ENCODE data around the gene TBC1D7.
A peak's percentile ranks its signal among the peaks of the same experiment; 100 is the strongest.

The TBC1D7 gene
- 9.2 to 14.7 (median 10.1) reads per million in 4 experiments for total RNA-seq

GRCh38 chr6:13328076-13328874 lies at the start of gene TBC1D7:
TBC1D7 (minus strand) TSS chr6:13328537; CDS start chr6:13326898, 1,639 bp downstream.
- DNase-seq, result peak; percentile 88

DNA sequence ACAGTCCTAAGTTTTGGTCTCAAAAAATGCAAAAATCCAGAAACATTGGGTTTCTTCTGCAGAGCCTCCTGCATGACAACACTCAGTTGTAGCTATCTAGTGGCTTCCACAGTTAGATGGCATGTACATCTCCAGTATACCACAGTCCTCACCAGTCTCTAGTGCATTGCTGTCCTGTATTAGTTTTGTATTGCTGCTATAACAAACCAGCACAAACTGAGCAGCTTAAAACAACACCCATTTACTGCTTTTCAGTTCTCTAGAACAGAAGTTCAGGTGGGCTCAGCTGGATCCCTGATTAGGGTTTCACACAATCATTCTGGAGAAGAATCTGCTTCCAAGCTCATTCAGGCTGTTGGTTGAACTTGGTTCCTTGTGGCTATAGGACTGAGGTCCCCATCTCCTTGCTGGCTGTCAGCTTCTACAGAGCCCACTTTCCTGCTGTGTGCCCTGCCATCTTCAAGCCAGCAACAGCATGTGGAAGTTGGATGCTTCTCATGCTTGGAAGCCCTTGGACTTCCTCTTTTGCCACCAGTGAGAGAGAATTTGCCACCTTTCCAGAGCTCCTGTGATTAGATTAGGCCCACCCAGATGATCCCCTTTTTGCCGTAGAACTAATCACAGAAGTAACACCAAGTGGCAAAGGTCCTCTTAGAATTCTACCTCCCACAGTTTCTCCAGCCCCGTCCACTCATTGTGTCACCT lies 48.9 kb upstream of the TBC1D7 start:
- DNase-seq, result no peak

- no peak for DNase-seq
These were observed 47.1 kb upstream of the TBC1D7 start for GRCh38 chr6:13375360-13375878.

- no peak for DNase-seq
These were observed 45.6 kb upstream of the TBC1D7 start for GRCh38 chr6:13373919-13374318.

DNA sequence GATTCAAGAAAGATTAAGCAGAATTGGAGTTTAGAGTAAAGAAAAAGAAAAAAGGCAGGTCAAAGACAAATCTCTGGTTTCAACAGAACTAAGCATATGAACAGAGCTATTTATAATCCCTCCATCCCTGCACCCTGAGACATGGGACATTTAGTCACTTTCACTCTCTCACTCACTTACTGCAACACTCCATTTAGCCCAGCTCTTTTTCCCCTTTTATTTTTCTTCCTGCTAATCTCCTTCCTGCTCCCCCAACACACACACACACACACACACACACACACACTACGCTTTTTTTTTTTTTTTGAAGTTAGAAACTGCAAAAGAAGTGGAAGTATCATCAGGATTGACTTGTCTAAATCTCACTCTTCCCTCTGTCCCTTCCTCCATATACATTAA lies 45.1 kb upstream of the TBC1D7 start:
- no peak for DNase-seq

GRCh38 chr6:13372688-13373487 lies 44.6 kb upstream of the TBC1D7 start:
- DNase-seq, result no peak

DNA sequence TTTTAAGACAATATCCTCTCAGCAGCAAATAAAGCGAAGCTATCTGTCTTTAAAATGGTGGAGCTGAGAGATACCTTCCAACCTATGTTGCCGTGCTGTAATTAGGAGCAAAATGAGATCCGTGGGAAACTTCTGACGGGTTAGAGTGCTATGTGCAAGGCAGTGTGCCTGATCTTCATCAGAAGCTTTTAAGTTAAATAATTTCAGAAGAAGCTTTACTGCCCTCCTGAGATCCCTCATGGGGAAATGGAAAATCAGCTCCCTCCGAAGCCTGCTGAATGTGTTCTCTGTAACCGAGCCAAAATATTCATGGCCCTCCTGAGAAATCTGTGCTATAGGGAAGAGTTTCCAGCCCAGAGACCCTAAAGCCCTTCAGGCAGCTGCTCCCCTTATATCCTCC lies 43.7 kb upstream of the TBC1D7 start:
- no peak for DNase-seq

GRCh38 chr6:13371421-13372072 lies 43.2 kb upstream of the TBC1D7 start:
- DNase-seq, result no peak

- DNase-seq, result no peak
These were observed 42.3 kb upstream of the TBC1D7 start for GRCh38 chr6:13370623-13371022.

GRCh38 chr6:13369591-13369990 lies 41.3 kb upstream of the TBC1D7 start:
- no peak for DNase-seq

DNA sequence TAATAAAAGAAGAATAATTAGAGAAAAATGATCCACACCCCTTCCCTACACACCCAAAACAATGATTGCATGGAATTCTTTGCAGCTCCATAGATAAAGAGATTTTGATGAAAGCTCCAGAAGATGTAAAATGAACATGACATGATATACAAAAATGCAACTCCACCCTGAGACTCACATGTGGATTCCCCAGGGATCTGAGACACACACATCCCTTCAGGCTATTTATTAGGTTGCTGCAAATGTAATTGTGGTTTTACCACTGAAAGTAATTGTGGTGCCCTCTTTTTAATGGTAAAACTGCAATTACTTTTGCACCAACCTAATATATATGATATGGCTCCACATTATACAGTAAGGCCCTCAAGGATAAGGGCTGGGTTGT lies 40.4 kb upstream of the TBC1D7 start:
- DNase-seq, result no peak

GRCh38 chr6:13368079-13368730 lies 39.9 kb upstream of the TBC1D7 start:
- DNase-seq, result no peak

DNA sequence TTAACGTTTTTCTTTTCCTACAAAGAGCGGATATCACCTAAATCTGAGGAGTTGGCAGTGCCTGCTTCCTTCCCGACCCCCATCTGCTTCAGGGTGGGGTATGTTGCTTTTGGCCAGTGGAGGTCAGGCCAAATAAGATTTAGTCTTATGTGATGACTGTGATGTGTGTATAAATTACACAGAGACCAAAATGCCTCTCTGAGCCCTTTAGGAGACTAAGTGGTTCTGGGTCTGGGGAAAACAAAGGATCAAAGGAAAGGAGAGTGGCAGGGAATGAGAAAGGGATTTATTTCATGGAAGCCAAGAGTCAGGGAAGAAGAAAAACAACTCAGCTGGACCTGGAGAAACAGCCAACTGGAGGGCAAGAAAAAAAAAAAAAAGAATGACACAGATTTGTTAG lies 39.1 kb upstream of the TBC1D7 start:
- no peak for DNase-seq

DNA sequence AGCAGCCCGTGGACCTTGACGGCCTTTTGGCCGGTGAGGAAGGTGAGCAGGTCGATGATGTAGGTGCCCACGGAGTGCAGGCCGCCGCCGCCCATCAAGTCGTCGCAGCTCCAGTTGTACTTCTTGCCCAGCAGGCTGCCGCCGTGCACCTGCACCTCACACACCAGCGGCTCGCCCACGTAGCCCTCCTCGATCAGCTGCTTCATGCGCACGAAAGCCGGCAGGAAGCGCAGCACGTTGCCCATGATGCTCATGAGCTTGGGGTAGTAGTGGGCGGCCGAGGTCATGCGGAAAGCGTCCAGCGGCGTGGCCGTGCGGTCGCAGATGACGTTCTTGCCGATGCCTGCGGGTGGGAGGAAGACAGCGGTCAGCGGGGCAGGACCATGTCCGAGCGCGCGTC lies 37.0 kb upstream of the TBC1D7 start:
- no peak for DNase-seq

GRCh38 chr6:13364842-13365241 lies 36.5 kb upstream of the TBC1D7 start:
- DNase-seq, result no peak

- no peak for DNase-seq
These were observed 34.1 kb upstream of the TBC1D7 start for GRCh38 chr6:13362412-13362811.

GRCh38 chr6:13360671-13361540 lies 32.6 kb upstream of the TBC1D7 start:
- no peak for DNase-seq

DNA sequence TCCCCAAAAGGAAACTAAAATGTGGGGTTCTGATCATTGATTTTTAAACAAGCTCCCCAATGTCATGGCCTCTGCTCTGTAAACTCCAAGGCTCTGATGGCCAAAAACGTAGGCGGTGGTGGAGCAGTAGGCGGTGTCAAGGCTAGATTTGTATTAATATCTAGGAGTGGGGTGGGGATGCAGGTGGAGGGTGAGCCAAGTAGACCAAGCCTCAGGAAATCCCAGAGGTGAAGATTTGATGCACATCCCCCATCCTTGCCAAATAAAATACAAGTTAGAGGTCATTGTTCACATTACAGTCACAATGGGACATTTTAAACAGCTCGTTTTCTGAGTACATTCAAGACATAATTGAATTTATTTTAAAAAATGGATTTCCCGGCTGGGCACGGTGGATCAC lies 30.9 kb upstream of the TBC1D7 start:
- no peak for DNase-seq

DNA sequence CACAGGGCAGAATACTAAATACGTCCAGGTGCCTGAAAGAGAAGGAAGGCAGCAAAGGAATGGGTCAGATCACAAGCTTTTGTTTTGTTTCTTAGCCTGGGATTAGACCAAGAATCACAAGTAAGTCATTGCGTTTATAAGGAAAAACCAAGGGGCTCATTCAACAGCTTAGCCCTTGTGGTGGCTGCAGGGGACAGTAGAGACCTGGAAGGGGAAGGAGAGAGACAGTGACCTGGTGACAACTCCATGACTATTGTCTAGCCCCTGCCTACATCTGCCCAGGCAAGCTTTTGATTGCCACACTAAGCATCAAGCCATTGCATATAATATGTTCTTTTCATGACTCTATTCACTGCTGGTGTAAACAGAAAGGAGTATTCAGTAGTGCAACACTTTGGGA lies 30.2 kb upstream of the TBC1D7 start:
- no peak for DNase-seq

GRCh38 chr6:13357551-13358075 lies 29.3 kb upstream of the TBC1D7 start:
- no peak for DNase-seq

All from effector CD8-positive, alpha-beta T cell (primary cell).